ENCODE data around the gene PALM2AKAP2.
"Not testable (repeated sequence)": the region's sequence is repeated elsewhere in the genome, so short reads cannot be mapped to it uniquely, and the experiment has no call there.

Gene PALM2AKAP2

GRCh38 chr9:109805050-109805449 is 25.1 kb downstream of the PALM2AKAP2 start:
- DNase-seq (ENCODE audit: low read depth in 3 of 3): no peak

- no peak for DNase-seq (ENCODE audit: low read depth in 3 of 3)
Observed at GRCh38 chr9:109806506-109807115, 26.6 kb downstream of the PALM2AKAP2 start.

- DNase-seq (ENCODE audit: low read depth in 3 of 3): no peak
Observed at GRCh38 chr9:109811876-109812275, 31.9 kb downstream of the PALM2AKAP2 start.

DNA sequence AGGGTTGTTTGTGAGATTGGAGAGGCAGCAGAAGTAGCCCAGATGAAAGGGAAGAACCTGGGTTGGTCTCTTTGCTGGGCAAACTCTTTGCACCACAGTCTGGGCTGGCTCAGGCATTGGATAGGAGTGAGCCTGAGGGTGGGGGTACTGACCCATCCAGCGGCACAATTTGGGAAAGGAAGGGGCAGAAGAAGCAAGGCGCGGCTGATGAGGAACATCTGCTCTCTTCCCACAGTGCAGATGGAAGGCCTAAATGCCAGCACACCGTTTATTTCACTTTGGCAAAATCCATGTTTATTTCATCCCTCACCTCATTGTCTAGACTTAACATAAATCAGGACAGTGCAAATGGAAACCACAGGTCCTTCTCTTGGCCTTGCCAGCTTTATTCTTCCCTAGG is 32.3 kb downstream of the PALM2AKAP2 start:
- no peak for DNase-seq (ENCODE audit: low read depth in 3 of 3)

GRCh38 chr9:109812818-109813281 is 32.9 kb downstream of the PALM2AKAP2 start:
- DNase-seq (ENCODE audit: low read depth in 3 of 3): no peak

- no peak for DNase-seq (ENCODE audit: low read depth in 3 of 3)
Observed at GRCh38 chr9:109813303-109813702, 33.3 kb downstream of the PALM2AKAP2 start.

DNA sequence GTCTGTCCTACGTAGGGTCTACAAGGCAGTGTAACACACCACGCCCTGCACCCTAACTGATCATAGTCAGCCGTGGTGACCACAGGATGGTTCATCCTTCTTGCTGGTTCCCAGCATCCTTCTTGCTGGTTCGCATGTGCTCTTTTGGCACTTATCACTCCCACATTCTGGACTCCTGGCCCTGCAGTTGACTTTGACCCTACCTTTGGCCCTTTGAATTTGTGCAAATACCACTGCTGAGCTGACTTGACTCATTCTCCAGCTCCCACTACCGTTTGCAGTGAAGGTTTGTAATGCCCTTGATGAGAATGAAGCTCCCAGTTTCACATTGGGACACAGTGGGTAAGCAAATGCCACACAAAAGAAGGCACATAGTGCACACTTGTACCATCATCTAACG is 33.8 kb downstream of the PALM2AKAP2 start:
- DNase-seq (ENCODE audit: low read depth in 3 of 3): no peak

DNA sequence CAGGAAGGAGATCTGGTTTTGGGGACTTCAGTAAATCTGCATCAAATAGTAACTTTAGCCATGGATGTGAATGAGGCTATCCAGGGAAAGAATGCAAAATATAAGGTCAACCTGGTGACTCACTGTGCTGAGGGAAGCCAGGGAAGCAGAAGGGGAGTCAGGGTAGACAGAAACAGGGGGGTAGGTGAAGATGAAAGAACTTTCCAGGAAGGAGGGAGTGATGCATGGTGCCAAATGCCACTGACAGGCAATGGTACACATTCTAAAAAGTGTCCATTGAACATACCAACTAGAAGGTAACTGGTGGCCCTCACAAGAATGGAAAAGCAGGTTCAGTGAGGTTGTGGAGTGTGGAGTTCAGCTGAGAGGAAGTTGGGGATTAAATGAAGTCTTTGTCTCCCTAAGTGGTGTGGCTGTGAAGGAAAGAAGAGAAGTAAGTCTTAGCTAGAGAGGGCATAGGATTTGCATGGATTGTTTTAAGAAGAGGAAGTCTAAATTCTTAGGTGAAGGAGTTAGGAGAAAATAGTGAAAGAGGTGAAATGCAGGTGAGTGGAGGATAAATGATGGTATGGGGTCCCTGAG is 35.5 kb downstream of the PALM2AKAP2 start:
- DNase-seq (ENCODE audit: low read depth in 3 of 3): no peak

- no peak for DNase-seq (ENCODE audit: low read depth in 3 of 3)
Observed at GRCh38 chr9:109816490-109816889, 36.5 kb downstream of the PALM2AKAP2 start.

- DNase-seq (ENCODE audit: low read depth in 3 of 3): no peak
Observed at GRCh38 chr9:109817146-109817845, 37.3 kb downstream of the PALM2AKAP2 start.

DNA sequence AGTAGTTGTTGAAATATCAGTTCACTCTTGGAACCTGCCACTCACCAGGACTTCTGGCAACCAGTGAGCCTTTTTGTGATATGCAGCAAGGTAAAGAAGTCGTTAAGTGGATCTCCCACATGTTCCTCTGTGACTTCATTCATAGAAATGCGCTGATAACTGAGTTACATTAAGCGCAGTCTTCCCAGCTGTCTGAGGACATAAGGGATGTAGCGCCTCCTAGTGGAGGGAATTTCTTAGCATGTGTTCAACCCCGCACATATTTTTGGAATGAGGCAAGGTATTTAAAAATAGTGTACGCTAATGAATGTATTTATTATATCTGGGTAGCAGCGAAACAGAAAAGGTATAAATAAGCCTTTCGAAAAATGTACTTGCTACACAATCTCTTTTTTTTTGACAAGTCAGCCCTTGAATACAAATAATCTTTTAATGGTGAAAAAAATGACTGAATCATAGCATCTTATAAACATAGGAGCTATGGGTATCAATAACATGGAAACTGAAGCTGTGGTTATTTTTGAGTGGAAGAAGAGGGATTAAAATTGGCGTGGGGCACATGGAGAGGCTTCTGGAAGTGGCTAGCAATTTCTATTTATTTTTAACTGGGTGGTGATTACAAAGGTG is 38.0 kb downstream of the PALM2AKAP2 start:
- DNase-seq (ENCODE audit: low read depth in 3 of 3): peak; percentile 12 to 60 (median 27)

GRCh38 chr9:109821711-109822110 is 41.7 kb downstream of the PALM2AKAP2 start:
- DNase-seq (ENCODE audit: low read depth in 3 of 3): no peak

GRCh38 chr9:109825383-109825782 is 45.4 kb downstream of the PALM2AKAP2 start:
- DNase-seq (ENCODE audit: low read depth in 3 of 3): not testable (repeated sequence)

DNA sequence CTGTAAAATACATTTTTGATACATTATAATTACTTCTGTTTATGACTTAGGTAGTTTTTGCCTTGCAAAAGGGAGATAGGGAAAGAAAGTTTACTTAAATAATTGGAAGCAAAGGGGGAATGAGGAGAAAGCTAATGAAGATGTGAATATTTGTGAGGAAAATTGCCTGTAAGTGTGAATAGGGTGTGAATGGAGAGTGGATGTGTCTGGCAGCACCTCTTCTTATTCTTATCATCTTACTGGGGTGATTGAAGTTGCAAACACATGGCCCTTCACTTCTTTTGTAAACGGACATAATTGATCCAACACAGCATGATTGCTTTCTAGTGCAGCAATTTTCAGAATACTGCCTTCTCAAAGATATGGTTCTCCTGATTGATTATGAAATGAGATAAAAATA is 46.6 kb downstream of the PALM2AKAP2 start:
- no peak for DNase-seq (ENCODE audit: low read depth in 3 of 3)

GRCh38 chr9:109828254-109828653 is 48.3 kb downstream of the PALM2AKAP2 start:
- no peak for DNase-seq (ENCODE audit: low read depth in 3 of 3)

All from stimulated activated CD4-positive, alpha-beta T cell treated with anti-CD3 and anti-CD28 coated beads, TNF-alpha, amount 100 ng/mL, for 48 hours (primary cell).